Measurements from ENCODE around the gene PIP4K2B. TPM values are rescaled to one million over a fixed set of nuclear protein-coding genes. Genes with fewer than 3 reads are reported as not detected.
"Not testable (repeated sequence)": the region's sequence is repeated elsewhere in the genome, so short reads cannot be mapped to it uniquely, and the experiment has no call there.

The PIP4K2B gene
- total RNA-seq, 1 experiment from 2014 or later = 25.5 TPM

GRCh38 chr17:38729368-38729885 lies 69.9 kb downstream of the PIP4K2B start:
- POLR2A ChIA-PET (ENCODE audit: unreplicated experiment) = no interaction called here
- H3K4me3 ChIP-seq (ENCODE audit: low read length) = peak overlapping the region; percentile 71
- peaks cover 23% of the 10 kb centered on the region for H3K79me2 ChIP-seq (ENCODE audit: low read length)
- DNase-seq = no peak
- H3K27me3 ChIP-seq (ENCODE audit: low read length) = no peaks in the 10 kb centered on the region
- H3K9me2 ChIP-seq (replicated peaks; ENCODE audit: low read length) = no peaks in the 10 kb centered on the region
- no TSS peak for BruUV-seq (replicated peaks)
- no peak for ATAC-seq
- peaks cover 20% of the 10 kb centered on the region for H3K4me1 ChIP-seq (ENCODE audit: insufficient read depth, low read length)
- CTCF ChIA-PET = interaction anchor here (0.6 kb wide), 1 partner anchor 67 kb away, joined by 3 read pairs; no protein-coding TSS in a partner anchor
- H4K20me1 ChIP-seq (ENCODE audit: low read length) = 0 out of 2 replicates have a peak, but pooled peaks cover 1% of the 10 kb centered on the region
- H3F3A ChIP-seq (ENCODE audit: low read length, unreplicated experiment) = no peaks in the 10 kb centered on the region
- peak overlapping the region; percentile 85 for H3K4me2 ChIP-seq (ENCODE audit: low read length)
- H3K36me3 ChIP-seq (ENCODE audit: low read depth, low read length) = no peaks in the 10 kb centered on the region
- H3K27ac ChIP-seq (ENCODE audit: low read length) = no peak overlapping the region
- peak overlapping the region; percentile 50; the same call in 1 of the 2 replicates for H3K9ac ChIP-seq (ENCODE audit: low read length)
- no peaks in the 10 kb centered on the region for H3K9me3 ChIP-seq (ENCODE audit: low read length)
- H2AFZ ChIP-seq (ENCODE audit: low read length) = peak overlapping the region; percentile 59
- TF ChIP-seq EZH2 (IDR thresholded peaks at IDR 0.05; ENCODE audit: low read length, unreplicated experiment) (no peak), EZH2phosphoT487 (IDR thresholded peaks at IDR 0.05; ENCODE audit: borderline replicate concordance, low read length) (no peak)
- intact Hi-C loops (cut with micrococcal nuclease) = no loop called here

GRCh38 chr17:38728290-38728831 lies 71.0 kb downstream of the PIP4K2B start:
- Histone ChIP-seq H3F3A (ENCODE audit: low read length, unreplicated experiment) (no peaks in the 10 kb centered on the region), H2AFZ (ENCODE audit: low read length) (no peak overlapping the region), H3K79me2 (ENCODE audit: low read length) (peaks cover 23% of the 10 kb centered on the region), H3K27me3 (ENCODE audit: low read length) (no peaks in the 10 kb centered on the region), H3K9ac (ENCODE audit: low read length) (no peak overlapping the region), H4K20me1 (ENCODE audit: low read length) (no peaks in the 10 kb centered on the region), H3K27ac (ENCODE audit: low read length) (no peak overlapping the region), H3K36me3 (ENCODE audit: low read depth, low read length) (no peaks in the 10 kb centered on the region), H3K9me2 (replicated peaks; ENCODE audit: low read length) (no peaks in the 10 kb centered on the region), H3K9me3 (ENCODE audit: low read length) (no peaks in the 10 kb centered on the region), H3K4me3 (ENCODE audit: low read length) (no peak overlapping the region), H3K4me2 (ENCODE audit: low read length) (no peak overlapping the region), H3K4me1 (ENCODE audit: insufficient read depth, low read length) (peaks cover 20% of the 10 kb centered on the region)
- ATAC-seq (no peak), DNase-seq (no peak)
- CTCF ChIA-PET = interaction anchor here (0.6 kb wide), 1 partner anchor 79 kb away, joined by 5 read pairs; no protein-coding TSS in a partner anchor
- POLR2A ChIA-PET (ENCODE audit: unreplicated experiment) = no interaction called here
- intact Hi-C loops (cut with micrococcal nuclease) = no loop called here
- no TSS peak for BruUV-seq (replicated peaks)
- TF ChIP-seq EZH2phosphoT487 (IDR thresholded peaks at IDR 0.05; ENCODE audit: borderline replicate concordance, low read length) (no peak), CTCF (conservative IDR thresholded peaks at IDR 0.05; ENCODE audit: low read depth, low read length) (no peak), EZH2 (IDR thresholded peaks at IDR 0.05; ENCODE audit: low read length, unreplicated experiment) (no peak)

GRCh38 chr17:38727736-38728135 lies 71.6 kb downstream of the PIP4K2B start:
- peaks cover 23% of the 10 kb centered on the region for H3K79me2 ChIP-seq (ENCODE audit: low read length)
- no peaks in the 10 kb centered on the region for H3K27me3 ChIP-seq (ENCODE audit: low read length)
- DNase-seq (no peak), ATAC-seq (no peak)
- no TSS peak for BruUV-seq (replicated peaks)
- TF ChIP-seq CTCF (conservative IDR thresholded peaks at IDR 0.05; ENCODE audit: low read depth, low read length) (no peak), EZH2 (IDR thresholded peaks at IDR 0.05; ENCODE audit: low read length, unreplicated experiment) (no peak), EZH2phosphoT487 (IDR thresholded peaks at IDR 0.05; ENCODE audit: borderline replicate concordance, low read length) (no peak)
- no peak overlapping the region for H3K27ac ChIP-seq (ENCODE audit: low read length)
- ChIA-PET CTCF (no interaction called here), POLR2A (ENCODE audit: unreplicated experiment) (no interaction called here)
- intact Hi-C loops (cut with micrococcal nuclease) = no loop called here
- no peaks in the 10 kb centered on the region for H4K20me1 ChIP-seq (ENCODE audit: low read length)
- no peaks in the 10 kb centered on the region for H3K9me2 ChIP-seq (replicated peaks; ENCODE audit: low read length)
- no peaks in the 10 kb centered on the region for H3K9me3 ChIP-seq (ENCODE audit: low read length)
- H3F3A ChIP-seq (ENCODE audit: low read length, unreplicated experiment) = no peaks in the 10 kb centered on the region
- H3K4me2 ChIP-seq (ENCODE audit: low read length) = no peak overlapping the region
- no peak overlapping the region for H3K9ac ChIP-seq (ENCODE audit: low read length)
- no peak overlapping the region for H2AFZ ChIP-seq (ENCODE audit: low read length)
- H3K4me3 ChIP-seq (ENCODE audit: low read length) = no peak overlapping the region
- no peaks in the 10 kb centered on the region for H3K36me3 ChIP-seq (ENCODE audit: low read depth, low read length)
- peaks cover 20% of the 10 kb centered on the region for H3K4me1 ChIP-seq (ENCODE audit: insufficient read depth, low read length)

GRCh38 chr17:38726145-38726544 lies 73.2 kb downstream of the PIP4K2B start:
- H3K79me2 ChIP-seq (ENCODE audit: low read length); POLR2A ChIA-PET (ENCODE audit: unreplicated experiment); ATAC-seq; DNase-seq; H3K4me1 ChIP-seq (ENCODE audit: insufficient read depth, low read length); BruUV-seq (replicated peaks); CTCF ChIA-PET; H3F3A ChIP-seq (ENCODE audit: low read length, unreplicated experiment); H3K27me3 ChIP-seq (ENCODE audit: low read length); intact Hi-C loops (cut with micrococcal nuclease); H3K9me3 ChIP-seq (ENCODE audit: low read length); H3K36me3 ChIP-seq (ENCODE audit: low read depth, low read length); H3K4me3 ChIP-seq (ENCODE audit: low read length); H3K4me2 ChIP-seq (ENCODE audit: low read length); H3K9me2 ChIP-seq (replicated peaks; ENCODE audit: low read length); H2AFZ ChIP-seq (ENCODE audit: low read length); H4K20me1 ChIP-seq (ENCODE audit: low read length); H3K27ac ChIP-seq (ENCODE audit: low read length); H3K9ac ChIP-seq (ENCODE audit: low read length): not testable (repeated sequence)

Measured in PC-3 (cell line).